CD1c-positive myeloid dendritic cell (primary cell): ENCODE measurements around the gene EIF5B.
A peak's percentile ranks its signal among the peaks of the same experiment; 100 is the strongest.
"Not testable (repeated sequence)": the region's sequence is repeated elsewhere in the genome, so short reads cannot be mapped to it uniquely, and the experiment has no call there.

Experiments used
- DNase-seq: peaks from one replicate; pipeline ENCODE4 v3.0.0-alpha.2; 2016; ENCODE audit errors: extremely low spot score

The EIF5B gene

DNA sequence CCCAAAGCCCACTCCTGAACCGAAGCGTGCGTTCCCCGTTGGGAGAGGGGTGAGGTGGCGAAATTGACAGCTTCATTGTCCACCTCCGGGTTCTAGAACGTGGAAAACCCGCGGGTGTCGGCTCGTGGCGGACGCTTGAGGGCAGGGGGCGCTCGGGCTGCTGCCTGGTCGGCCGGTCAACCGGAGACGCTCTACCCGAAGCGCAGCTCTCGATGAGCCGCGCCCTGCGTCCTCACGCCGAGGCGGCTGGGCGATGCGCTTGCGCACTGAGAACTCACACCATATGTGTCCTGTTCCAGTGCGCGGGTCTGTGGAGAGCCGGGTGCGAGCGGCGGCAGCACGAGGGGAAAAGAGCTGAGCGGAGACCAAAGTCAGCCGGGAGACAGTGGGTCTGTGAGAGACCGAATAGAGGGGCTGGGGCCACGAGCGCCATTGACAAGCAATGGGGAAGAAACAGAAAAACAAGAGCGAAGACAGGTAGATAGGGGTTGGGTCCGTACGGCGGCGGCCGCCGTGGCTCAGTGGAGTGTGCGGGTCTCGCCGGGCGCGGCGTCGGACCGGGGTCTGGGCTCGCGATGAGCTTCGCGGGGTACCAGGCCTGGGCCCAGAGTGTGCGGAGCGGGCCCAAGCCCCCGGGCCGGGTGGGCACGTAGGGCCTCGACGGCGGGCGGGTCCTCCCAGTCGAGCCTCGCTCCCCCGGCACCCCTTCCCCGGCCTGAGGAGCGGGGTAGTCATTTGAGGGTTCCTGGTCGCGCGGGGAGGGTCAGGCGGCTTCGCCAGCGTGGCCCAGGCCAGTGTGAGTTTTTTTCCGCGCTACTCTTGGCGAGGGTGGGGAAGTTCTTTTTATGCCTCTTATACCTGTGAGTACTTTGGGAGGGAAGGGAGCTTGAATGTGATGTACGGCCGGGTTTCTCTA is at the start of gene EIF5B:
TSS of gene EIF5B (plus strand) at position 277 of the 916 bp plus-strand sequence. CDS start at position 443, 166 bp downstream.
- DNase-seq: peak; percentile 98

DNA sequence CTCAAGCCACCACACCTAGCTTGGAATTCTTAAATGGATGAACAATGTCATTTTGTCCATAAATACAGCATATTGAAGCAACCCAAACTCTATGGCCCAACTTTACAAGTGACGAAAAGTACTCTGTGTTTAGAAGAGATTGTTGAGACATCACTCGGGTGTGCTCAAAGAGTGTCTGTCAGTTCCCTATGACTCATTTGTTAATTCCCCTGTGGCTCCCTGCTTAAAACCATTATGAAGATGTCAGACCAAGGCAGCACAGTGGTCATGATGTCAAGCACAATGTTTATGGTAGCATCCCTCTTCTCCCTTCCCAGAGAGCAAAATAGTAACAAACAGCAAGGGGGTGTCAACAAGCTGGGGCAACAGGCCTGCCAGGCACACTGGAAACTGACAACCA is 39.2 kb upstream of the EIF5B start:
- no peak for DNase-seq

- no peak for DNase-seq
Observed at GRCh38 chr2:99299580-99299979, 37.6 kb upstream of the EIF5B start.

DNA sequence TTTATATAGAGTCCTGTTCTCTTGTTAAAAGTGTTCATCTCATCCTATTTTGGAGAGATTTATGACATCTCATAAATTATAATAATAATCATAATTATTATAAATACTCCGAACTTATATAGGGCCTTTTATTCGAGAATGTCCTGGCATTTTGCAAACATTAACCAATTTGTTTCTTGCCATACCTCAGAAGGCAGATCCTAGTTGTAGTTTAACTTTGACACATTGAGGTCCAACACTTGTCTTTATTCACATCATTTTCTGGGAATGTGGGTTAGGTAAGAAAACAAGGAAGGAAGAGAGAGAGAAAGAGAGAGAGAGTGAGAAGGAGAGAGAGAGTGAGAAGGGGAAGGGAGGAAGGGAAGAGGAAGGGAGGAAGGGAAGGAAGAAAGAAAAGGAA is 36.1 kb upstream of the EIF5B start, which contains the start of gene LYG1:
TSS of gene LYG1 (minus strand) at position 101 of the 400 bp plus-strand sequence. CDS start 5,527 bp downstream, outside the sequence.
- DNase-seq: not testable (repeated sequence)

DNA sequence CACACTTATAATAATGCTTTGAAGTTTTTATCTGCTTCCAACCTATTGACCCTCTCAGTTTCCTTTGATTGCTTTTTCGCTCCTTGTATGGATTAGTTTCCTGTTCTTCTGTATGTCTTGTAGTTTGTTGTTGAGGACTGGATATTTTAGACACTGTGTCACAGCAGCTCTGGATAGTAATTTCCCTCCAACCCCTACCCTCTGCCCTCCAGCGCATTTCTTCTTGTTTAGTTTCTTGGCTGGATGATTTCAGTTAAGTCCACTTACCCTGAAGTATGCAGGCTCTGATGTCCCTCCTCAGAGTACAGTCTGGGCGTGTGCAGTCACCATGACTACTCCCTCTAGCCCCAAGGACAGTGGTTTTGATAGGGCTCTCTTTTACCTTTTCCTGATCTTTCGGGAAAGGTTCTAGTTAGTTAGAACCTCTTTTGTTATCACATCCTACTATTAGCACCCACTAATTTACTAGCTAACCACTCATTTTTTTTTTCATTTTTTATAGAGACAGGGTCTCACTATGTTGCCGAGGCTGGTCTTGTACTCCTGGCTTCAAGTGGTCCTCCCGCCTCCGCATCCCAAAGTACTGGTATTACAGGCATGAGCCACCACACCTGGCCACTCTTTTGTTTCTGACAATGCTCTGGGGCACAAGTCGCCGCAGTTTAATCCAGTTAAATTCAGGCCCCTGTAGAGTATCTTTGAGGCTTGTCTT is 19.9 kb upstream of the EIF5B start:
- DNase-seq: no peak

- DNase-seq: not testable (repeated sequence)
Observed at GRCh38 chr2:99317873-99318200, 19.4 kb upstream of the EIF5B start.

- no peak for DNase-seq
Observed at GRCh38 chr2:99325384-99325783, 11.8 kb upstream of the EIF5B start.

DNA sequence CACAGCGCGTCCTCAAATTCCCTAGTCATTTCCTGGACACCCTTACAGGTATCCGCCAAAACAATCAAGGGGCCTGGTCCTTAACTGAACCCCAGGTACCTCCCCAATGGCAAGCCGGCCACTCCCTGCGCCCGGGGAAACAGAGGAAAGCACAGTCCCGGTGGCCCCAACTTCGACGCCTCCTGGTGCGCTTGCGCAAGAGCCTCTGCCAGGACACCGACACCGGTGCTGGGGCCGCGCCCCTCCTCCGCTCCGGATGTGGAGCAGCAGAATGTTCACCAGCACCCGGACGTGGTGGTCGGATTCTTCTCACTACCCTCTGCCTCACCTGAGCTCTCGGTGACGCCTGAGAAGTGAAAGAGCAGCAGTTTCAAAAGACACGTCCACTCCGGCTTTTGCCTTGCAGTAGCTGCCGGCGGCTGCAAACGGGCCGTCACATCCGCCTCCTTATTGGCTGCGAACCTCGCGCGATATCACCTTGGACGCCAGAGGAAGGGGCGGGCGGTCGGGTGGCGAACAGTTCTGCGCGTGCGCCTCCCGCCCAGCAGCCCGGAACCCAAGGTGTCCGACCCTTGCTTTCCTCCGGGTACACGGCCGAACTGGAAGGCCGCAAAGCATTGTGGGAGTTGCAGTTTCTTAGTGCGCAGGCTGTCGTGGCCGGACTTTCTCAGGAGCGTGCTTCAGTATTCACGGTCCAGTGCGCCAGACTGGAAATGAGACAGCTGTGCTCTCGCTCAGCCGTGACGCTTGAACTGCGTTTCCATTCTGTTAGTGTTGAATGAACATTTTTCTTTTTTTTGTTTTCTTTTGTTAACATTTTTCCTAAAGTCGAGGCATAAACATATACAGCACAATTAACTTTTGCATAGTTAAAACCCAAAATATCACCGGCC is 1.0 kb upstream of the EIF5B start, which contains the start of gene TXNDC9:
TSS of gene TXNDC9 (minus strand) at position 423 of the 893 bp plus-strand sequence. CDS start 3,123 bp downstream, outside the sequence.
- peak; percentile 99 for DNase-seq

DNA sequence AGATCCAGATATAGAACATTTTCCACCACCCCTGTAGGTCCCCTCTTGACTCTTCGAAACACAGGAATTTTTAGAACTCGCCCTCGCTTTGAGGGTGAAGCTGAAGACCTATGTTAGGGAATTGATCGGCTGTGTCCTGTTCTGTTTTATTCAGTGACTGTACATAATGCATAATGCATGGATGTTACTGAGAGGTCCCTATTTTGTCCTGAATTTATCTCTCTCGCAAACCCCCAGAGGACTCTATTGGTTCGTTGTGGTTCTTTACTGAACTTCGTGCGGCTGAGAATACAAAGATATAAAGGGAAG is 431 bp upstream of the EIF5B start:
- no peak for DNase-seq

DNA sequence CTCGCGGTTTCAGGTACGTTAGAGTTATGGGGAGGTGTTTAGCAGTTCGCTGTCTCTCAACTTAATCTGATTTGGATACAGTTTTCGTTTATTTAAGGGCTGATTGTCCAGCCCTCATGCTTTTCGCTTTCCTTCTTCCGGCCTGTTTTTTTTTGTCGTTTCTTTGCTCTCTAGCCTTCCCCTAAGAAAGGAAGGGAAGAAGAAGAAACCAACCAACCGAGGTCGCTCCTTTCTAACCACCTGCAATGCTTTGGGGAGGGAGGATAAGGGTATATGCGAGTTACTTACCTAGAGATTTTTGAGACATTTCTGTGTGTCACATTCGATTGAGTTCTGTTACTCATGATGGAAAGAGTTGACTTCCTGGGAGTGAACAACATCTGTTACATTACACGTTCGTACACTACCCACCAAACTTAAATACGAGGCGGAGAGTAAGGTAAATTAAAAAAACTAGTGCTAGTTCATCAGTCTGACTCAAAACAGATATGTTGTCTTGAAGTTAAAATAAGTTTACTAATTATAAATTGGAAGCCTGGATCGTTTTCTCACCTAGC is 918 bp downstream of the EIF5B start:
- peak; percentile 9 for DNase-seq

DNA sequence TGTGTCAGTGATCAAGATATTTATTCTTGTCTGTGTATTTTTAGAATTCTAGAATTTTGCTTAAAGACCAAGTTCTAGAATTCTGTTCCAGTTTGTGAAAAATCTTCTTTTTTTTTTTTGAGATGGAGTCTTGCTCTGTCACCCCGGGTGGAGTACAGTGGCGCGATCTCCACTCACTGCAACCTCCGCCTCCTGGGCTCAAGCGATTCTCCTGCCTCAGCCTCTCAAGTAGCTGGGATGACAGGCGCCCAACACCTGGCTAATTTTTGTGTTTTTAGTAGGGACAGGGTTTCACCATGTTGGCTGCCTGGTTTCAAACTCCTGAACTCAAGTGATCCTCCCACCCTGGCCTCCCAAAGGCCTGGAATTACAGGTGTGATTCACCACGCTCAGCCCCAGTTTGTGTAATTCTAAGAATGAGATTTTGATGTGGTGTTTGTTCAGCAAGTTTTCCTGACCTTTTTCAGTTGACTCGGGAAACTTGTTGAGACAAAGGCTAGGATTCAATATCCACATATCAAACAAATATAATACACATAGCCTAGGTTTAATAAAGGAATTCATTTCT is 3.6 kb downstream of the EIF5B start:
- no peak for DNase-seq

GRCh38 chr2:99342536-99342935 is 5.3 kb downstream of the EIF5B start:
- DNase-seq: no peak

- not testable (repeated sequence) for DNase-seq
Observed at GRCh38 chr2:99345446-99345845, 8.3 kb downstream of the EIF5B start.

DNA sequence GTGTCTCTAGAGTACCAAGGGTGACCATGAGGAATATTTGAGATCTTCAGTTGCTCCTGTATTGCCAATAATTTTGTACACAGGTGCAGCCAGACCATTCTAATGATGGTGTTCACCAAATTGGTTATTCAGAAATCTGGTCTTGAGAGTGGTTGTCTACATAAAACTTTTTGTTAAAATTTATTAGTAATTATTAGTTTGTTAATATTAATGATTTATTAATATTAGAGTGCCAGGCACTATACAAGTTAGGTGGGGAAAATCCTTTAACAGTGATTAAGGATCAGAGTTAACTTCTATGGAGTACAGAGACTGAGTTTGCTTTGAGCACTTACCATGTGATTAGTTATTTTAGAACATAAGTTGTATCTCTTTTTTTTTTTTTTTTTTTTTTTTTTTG is 9.0 kb downstream of the EIF5B start:
- no peak for DNase-seq

GRCh38 chr2:99348173-99348572 is 11.0 kb downstream of the EIF5B start:
- DNase-seq: no peak

- DNase-seq: no peak
Observed at GRCh38 chr2:99350194-99350593, 13.0 kb downstream of the EIF5B start.

- no peak for DNase-seq
Observed at GRCh38 chr2:99354070-99354469, 16.9 kb downstream of the EIF5B start.

DNA sequence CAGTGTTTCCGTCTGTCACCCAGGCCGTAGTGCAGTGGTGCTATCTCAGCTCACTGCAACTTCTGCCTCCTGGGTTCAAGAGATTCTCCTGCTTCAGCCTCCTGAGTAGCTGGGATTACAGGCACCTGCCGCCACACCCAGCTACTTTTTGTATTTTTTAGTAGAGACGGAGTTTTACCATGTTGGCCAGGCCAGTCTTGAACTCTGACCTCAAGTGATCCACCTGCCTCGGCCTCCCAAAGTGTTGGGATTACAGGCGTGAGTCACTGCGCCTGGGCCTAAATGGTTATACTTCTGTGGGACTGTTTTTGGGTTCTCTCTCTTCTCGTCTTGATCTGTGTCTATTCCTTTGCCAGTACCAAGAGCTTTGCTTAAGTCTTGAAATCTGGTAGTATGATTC is 17.6 kb downstream of the EIF5B start:
- not testable (repeated sequence) for DNase-seq

DNA sequence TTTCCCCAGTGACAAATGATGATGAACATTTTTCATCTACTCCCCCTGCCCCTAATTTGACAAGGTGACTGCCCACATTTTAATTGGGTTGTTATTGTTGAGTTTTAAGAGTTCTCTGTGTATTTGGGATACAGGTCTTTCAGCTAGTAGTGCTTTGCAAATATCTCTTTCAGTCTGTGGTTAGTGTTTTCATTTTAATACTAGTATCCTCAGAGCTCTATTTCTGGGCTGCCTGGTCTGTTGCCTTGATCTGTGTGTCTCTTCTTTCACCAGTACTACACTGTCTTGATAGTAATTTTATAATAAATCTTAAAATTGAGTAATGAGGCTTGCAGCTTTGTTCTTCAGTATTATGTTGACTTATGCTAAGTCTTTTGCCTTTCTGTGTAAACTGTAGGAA is 19.7 kb downstream of the EIF5B start:
- DNase-seq: no peak

GRCh38 chr2:99365661-99366060 is 28.5 kb downstream of the EIF5B start:
- DNase-seq: no peak

DNA sequence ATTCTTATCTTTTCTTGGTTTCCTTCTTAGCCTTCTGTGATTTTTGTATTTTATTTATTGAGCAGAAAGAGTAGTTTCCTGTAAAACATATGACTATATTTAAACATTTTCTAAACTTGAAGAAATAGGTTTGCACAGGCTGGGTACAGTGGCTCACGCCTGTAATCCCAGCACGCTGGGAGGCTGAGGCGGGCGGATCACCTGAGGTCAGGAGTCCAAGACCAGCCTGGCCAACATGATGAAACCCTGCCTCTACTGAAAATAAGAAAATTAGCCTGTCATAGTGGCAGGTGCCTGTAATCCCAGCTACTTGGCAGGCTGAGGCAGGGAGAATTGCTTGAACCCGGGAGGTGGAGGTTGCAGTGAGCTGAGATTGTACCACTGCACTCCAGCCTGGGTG is 31.7 kb downstream of the EIF5B start:
- not testable (repeated sequence) for DNase-seq
